WTC11 (cell line): ENCODE results near the gene ERBB4. TPM values are rescaled to one million over a fixed set of nuclear protein-coding genes. Genes with fewer than 3 reads are reported as not detected.
"Not testable (repeated sequence)": the region's sequence is repeated elsewhere in the genome, so short reads cannot be mapped to it uniquely, and the experiment has no call there.

Experiments used
- ATAC-seq: fragments of 200-7000 bp; cut with Tn5 transposase; 2 replicates; pipeline ENCODE4 v1.10.0; 2021; ENCODE audit warnings: mild to moderate bottlenecking, moderate library complexity
- CTCF ChIA-PET: fragments of 300-600 bp; sonication (Branson Sonifier 250); formaldehyde crosslinking; loops from one replicate; lab custom pipeline; 2021; ENCODE audit warnings: antibody characterized with exemption; lab: Charles Lee
- POLR2A ChIA-PET: fragments of 350-600 bp; sonication (Branson Sonifier 250); formaldehyde crosslinking; loops from one replicate; lab custom pipeline; 2021; ENCODE audit warnings: antibody characterized with exemption; lab: Charles Lee
- DNase-seq: peaks from one replicate; pipeline ENCODE4 v3.0.0; 2021; ENCODE audit warnings: low spot score
- H3K27ac Mint-ChIP-seq: 2 replicates; pipeline ENCODE4 v1.8.0; 2021; ENCODE audit warnings: mixed read lengths
- H3K27me3 Mint-ChIP-seq: 2 replicates; pipeline ENCODE4 v1.8.0; 2021; ENCODE audit warnings: low read depth, mild to moderate bottlenecking, moderate library complexity, mixed read lengths
- H3K36me3 Mint-ChIP-seq: 2 replicates; pipeline ENCODE4 v1.8.0; 2021; ENCODE audit warnings: mixed read lengths
- H3K4me1 Mint-ChIP-seq: 2 replicates; pipeline ENCODE4 v1.8.0; 2022; ENCODE audit warnings: mixed read lengths
- H3K4me3 Mint-ChIP-seq: 2 replicates; pipeline ENCODE4 v1.8.0; 2021; ENCODE audit warnings: mild to moderate bottlenecking, moderate library complexity, mixed read lengths
- H3K9me3 Mint-ChIP-seq: 2 replicates; pipeline ENCODE4 v1.8.0; 2021; ENCODE audit warnings: mixed read lengths
- ATF2 ChIP-seq: sonication (generic); formaldehyde crosslinking; IDR thresholded peaks from 2 replicates; pipeline ENCODE4 v1.8.1; 2022; ENCODE audit warnings: low read depth, missing genetic modification reagents, borderline replicate concordance
- FOXP1 ChIP-seq: sonication (generic); formaldehyde crosslinking; IDR thresholded peaks from 2 replicates; pipeline ENCODE4 v1.8.0; 2022; ENCODE audit warnings: missing genetic modification reagents, mild to moderate bottlenecking, moderate library complexity, borderline replicate concordance
- HMGXB4 ChIP-seq: sonication (generic); formaldehyde crosslinking; IDR thresholded peaks from 2 replicates; pipeline ENCODE4 v1.8.1; 2023; ENCODE audit warnings: mild to moderate bottlenecking, moderate library complexity, missing genetic modification reagents
- JAZF1 ChIP-seq: fragments of 250-450 bp; sonication (Bioruptor Pico); IDR thresholded peaks from 2 replicates; pipeline ENCODE4 v1.9.0; 2021; ENCODE audit warnings: moderate library complexity, mild to moderate bottlenecking, inconsistent platforms
- NR3C1 ChIP-seq: sonication (generic); formaldehyde crosslinking; conservative IDR thresholded peaks from 2 replicates; pipeline ENCODE4 v1.8.1; 2023; ENCODE audit warnings: low read depth, mild to moderate bottlenecking, missing genetic modification reagents
- PRDM15 ChIP-seq: sonication (generic); formaldehyde crosslinking; IDR thresholded peaks from 2 replicates; pipeline ENCODE4 v1.8.0; 2022; ENCODE audit warnings: missing genetic modification reagents
- PREB ChIP-seq: sonication (generic); formaldehyde crosslinking; IDR thresholded peaks from 2 replicates; pipeline ENCODE4 v1.8.1; 2022; ENCODE audit warnings: mild to moderate bottlenecking, missing genetic modification reagents, moderate library complexity, borderline replicate concordance
- RELA ChIP-seq: sonication (generic); formaldehyde crosslinking; IDR thresholded peaks from 2 replicates; pipeline ENCODE4 v1.8.1; 2022; ENCODE audit warnings: missing genetic modification reagents, mild to moderate bottlenecking, borderline replicate concordance
- SOX15 ChIP-seq: fragments of 250-450 bp; sonication (Bioruptor Pico); IDR thresholded peaks from 2 replicates; pipeline ENCODE4 v1.9.0; 2021; ENCODE audit warnings: mild to moderate bottlenecking
- SP1 ChIP-seq: sonication (generic); formaldehyde crosslinking; conservative IDR thresholded peaks from 2 replicates; pipeline ENCODE4 v1.8.1; 2022; ENCODE audit warnings: missing genetic modification reagents
- ZMAT4 ChIP-seq: fragments of 250-450 bp; sonication (Bioruptor Pico); IDR thresholded peaks from 2 replicates; pipeline ENCODE4 v1.9.0; 2021; ENCODE audit warnings: mild to moderate bottlenecking
- ZNF138 ChIP-seq: sonication (generic); formaldehyde crosslinking; conservative IDR thresholded peaks from 2 replicates; pipeline ENCODE4 v1.8.1; 2022; ENCODE audit warnings: mild to moderate bottlenecking, moderate library complexity, missing genetic modification reagents
- ZNF219 ChIP-seq: sonication (generic); formaldehyde crosslinking; IDR thresholded peaks from 2 replicates; pipeline ENCODE4 v1.8.0; 2023; ENCODE audit warnings: missing genetic modification reagents, mild to moderate bottlenecking, borderline replicate concordance
- ZNF671 ChIP-seq: fragments of 250-450 bp; sonication (Bioruptor Pico); IDR thresholded peaks from 2 replicates; pipeline ENCODE4 v1.8.0; 2021; ENCODE audit warnings: mild to moderate bottlenecking
- total RNA-seq: library from RNA; stranded (reverse); gene quantifications from 3 replicates; pipeline ENCODE4 v1.2.3, GENCODE V29; 2021
- TF ChIP-seq, protein P1 (sequence below): fragments of 250-450 bp; sonication (Bioruptor Pico); IDR thresholded peaks from 2 replicates; pipeline ENCODE4 v1.8.0; 2021; ENCODE audit warnings: mild to moderate bottlenecking
- TF ChIP-seq, protein P2 (sequence below): sonication (generic); formaldehyde crosslinking; conservative IDR thresholded peaks from 2 replicates; pipeline ENCODE4 v1.8.1; 2023; ENCODE audit warnings: mild to moderate bottlenecking, low read depth, missing genetic modification reagents, moderate library complexity

The ERBB4 gene
- total RNA-seq, 1 experiment from 2014 or later, result 1.6 TPM

GRCh38 chr2:212465456-212465855 is 73.1 kb downstream of the ERBB4 start:
- peaks cover 44% of the 10 kb centered on the region for H3K9me3 Mint-ChIP-seq
- H3K27me3 Mint-ChIP-seq, result no peaks in the 10 kb centered on the region
- ChIA-PET CTCF (no interaction called here), POLR2A (no interaction called here)
- no peak overlapping the region for H3K4me3 Mint-ChIP-seq
- H3K36me3 Mint-ChIP-seq, result peaks cover 35% of the 10 kb centered on the region
- no peak overlapping the region for H3K27ac Mint-ChIP-seq
- no peak for DNase-seq
- no peak for ATAC-seq
- H3K4me1 Mint-ChIP-seq, result no peaks in the 10 kb centered on the region
- TF ChIP-seq NR3C1 (CRISPR knock-in tag) (no peak), JAZF1 (no peak), FOXP1 (no peak), ATF2 (CRISPR knock-in tag) (no peak), ZMAT4 (CRISPR knock-in tag) (no peak), PRDM15 (CRISPR knock-in tag) (no peak), PREB (CRISPR knock-in tag) (no peak), ZNF138 (CRISPR knock-in tag) (no peak), HMGXB4 (CRISPR knock-in tag) (no peak)
- TF ChIP-seq, protein P1, sequence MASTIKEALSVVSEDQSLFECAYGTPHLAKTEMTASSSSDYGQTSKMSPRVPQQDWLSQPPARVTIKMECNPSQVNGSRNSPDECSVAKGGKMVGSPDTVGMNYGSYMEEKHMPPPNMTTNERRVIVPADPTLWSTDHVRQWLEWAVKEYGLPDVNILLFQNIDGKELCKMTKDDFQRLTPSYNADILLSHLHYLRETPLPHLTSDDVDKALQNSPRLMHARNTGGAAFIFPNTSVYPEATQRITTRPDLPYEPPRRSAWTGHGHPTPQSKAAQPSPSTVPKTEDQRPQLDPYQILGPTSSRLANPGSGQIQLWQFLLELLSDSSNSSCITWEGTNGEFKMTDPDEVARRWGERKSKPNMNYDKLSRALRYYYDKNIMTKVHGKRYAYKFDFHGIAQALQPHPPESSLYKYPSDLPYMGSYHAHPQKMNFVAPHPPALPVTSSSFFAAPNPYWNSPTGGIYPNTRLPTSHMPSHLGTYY (CRISPR knock-in tag), result no peak
- TF ChIP-seq, all 79 proteins: peak for 0

- ATAC-seq, H3K27ac Mint-ChIP-seq, H3K4me3 Mint-ChIP-seq, H3K4me1 Mint-ChIP-seq, DNase-seq, H3K27me3 Mint-ChIP-seq, CTCF ChIA-PET, POLR2A ChIA-PET: not testable (repeated sequence)
- Mint-ChIP-seq H3K36me3 (peaks cover 27% of the 10 kb centered on the region), H3K9me3 (peaks cover 36% of the 10 kb centered on the region)
Measured at GRCh38 chr2:212461708-212462107, 76.9 kb downstream of the ERBB4 start.

DNA sequence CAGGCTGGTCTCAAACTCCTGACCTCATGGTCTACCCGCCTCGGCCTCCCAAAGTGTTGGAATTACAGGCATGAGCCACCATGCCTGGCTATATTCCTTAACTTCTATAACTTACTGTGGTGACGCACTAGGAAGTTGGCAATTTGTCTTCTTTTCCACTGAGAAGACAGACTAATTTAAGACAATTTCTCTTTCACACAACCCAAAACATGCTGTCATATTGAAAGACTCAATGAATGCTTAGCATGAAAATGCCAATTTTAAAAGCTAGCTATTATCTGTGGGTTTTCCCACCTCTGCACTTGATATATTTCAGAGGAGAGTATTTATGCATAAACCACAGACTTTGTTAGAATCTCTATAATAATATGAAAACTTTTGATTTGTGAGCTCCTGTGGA is 84.5 kb downstream of the ERBB4 start:
- Mint-ChIP-seq H3K27ac (no peak overlapping the region), H3K27me3 (no peaks in the 10 kb centered on the region), H3K9me3 (0 out of 2 replicates have a peak, but pooled peaks cover 3% of the 10 kb centered on the region), H3K4me1 (peaks cover 11% of the 10 kb centered on the region), H3K36me3 (no peaks in the 10 kb centered on the region), H3K4me3 (no peak overlapping the region)
- DNase-seq (no peak), ATAC-seq (no peak)
- ChIA-PET POLR2A (no interaction called here), CTCF (no interaction called here)
- TF ChIP-seq RELA (no peak), ATF2 (CRISPR knock-in tag) (no peak), ZNF671 (CRISPR knock-in tag) (no peak), SP1 (CRISPR knock-in tag) (no peak), ZNF219 (CRISPR knock-in tag) (no peak), SOX15 (CRISPR knock-in tag) (no peak)
- TF ChIP-seq, protein P2, sequence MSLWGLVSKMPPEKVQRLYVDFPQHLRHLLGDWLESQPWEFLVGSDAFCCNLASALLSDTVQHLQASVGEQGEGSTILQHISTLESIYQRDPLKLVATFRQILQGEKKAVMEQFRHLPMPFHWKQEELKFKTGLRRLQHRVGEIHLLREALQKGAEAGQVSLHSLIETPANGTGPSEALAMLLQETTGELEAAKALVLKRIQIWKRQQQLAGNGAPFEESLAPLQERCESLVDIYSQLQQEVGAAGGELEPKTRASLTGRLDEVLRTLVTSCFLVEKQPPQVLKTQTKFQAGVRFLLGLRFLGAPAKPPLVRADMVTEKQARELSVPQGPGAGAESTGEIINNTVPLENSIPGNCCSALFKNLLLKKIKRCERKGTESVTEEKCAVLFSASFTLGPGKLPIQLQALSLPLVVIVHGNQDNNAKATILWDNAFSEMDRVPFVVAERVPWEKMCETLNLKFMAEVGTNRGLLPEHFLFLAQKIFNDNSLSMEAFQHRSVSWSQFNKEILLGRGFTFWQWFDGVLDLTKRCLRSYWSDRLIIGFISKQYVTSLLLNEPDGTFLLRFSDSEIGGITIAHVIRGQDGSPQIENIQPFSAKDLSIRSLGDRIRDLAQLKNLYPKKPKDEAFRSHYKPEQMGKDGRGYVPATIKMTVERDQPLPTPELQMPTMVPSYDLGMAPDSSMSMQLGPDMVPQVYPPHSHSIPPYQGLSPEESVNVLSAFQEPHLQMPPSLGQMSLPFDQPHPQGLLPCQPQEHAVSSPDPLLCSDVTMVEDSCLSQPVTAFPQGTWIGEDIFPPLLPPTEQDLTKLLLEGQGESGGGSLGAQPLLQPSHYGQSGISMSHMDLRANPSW, result no peak
